Kidney capillary endothelial cell (primary cell): ENCODE results near the gene TNIK.

ENCODE experiments used
- DNase-seq: peaks from one replicate; pipeline ENCODE4 v3.0.0-alpha.2; 2018; ENCODE audit warnings: low spot score

TNIK gene

DNA sequence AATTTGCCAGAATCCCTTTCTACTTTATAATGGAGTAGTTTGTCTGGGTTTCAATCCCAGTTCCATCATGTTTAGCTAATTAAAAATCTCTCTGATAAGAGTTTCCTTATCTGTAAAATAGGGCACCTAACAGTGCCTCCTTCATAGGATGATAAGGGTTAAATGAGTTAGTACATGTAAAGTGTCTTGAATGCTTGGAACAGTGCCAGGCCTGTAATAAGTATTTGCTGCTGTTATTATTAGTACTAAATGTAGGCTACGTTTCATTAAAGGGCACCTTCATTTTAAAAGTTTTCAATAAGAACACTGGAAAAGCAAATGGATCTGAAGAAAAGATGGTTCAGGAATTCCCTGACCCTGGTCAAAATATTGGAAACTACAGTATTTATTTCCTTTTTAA is 421.9 kb downstream of the TNIK start:
- no peak for DNase-seq

GRCh38 chr3:171028779-171029232 is 431.4 kb downstream of the TNIK start:
- DNase-seq, result no peak

DNA sequence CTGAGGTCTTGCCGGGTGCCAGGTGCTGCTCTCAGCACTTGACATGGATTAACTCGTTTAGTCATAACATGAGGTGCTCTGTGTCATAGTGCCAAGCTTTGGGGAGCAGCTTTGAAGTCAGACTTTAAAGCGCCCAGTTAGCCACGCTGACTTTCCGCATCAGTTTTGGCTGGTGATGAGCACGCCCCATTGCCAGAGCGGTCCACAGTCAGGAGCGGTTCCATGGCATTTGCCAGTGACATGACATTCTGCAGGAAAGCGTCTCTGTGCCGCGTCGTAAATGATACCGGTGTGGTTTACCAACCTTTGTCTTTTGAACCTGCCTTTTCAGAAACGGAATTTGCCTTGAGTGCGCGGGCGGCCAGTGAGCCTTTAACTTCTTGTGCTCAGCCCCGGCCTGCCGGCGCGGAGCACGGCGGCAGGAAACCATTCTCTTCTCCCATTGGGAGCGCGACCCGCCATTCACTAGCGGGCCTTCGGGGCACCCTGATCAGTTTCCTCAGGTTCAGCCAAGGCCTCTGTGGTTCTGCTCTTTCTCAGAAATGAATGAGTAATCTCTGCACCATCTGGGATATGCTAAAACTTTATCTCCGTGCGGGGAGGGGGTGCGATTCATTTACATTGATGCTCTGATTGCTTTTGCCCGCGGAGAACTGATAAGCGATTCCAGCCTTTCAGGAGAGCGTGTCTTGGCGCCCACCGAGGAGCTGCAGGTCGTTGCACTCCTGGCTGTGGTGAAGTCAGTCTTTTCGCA is 432.0 kb downstream of the TNIK start:
- peak; percentile 33 for DNase-seq

DNA sequence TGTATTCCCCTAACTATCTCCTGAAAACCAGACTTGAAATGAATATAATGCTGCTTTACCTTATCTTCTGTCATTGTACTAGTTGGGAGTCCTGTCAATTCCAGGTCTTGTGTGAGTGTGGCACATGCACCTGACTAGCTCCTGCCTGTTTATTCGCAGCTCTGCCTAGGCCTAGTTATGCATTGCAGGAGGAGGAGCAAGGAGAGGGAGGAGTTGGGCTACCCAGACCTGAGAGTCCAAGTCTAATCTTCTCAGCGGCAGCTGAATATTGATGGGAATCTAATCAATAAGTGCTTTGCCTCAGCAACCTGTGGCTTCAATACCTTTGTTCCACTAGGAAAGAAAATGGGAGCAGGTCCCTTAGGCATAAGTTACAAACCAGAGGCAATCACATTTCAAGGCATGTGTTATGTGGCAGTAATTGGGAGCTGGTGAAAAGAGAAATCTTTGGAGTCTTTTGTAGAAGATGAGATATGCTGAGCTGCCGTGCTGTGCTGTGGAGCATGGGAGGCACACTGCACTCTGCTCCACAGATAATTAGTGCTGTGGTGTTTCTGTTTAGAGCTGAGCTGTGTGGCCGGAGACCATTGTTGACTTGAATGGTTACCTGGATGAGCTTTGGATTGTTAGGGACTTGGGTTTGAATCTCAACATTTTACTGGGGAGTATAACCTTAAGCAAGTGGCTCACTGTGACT is 433.5 kb downstream of the TNIK start, which contains the start of gene SLC2A2:
TSS of gene SLC2A2 (minus strand) at position 124 of the 697 bp plus-strand sequence. CDS start at position 74, 50 bp downstream.
- no peak for DNase-seq

DNA sequence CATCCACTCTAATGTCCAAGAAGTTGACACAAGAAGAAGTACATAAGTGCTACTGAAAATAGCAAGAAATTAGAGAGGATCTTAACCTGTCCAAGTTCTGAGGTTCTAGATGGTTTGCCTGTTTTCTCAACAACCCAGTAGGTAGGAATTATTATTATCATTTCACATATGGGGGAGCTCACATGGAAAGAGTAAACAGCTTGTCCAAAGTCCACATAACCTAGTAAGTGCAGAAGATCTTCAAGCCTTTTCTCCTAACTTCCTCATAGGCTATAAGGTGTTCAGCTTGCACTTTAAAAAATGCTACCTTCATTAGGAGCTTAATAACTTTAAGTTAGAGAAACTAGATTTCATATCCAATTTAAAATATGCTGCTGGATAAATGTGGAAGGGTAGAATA is 436.6 kb downstream of the TNIK start:
- no peak for DNase-seq

DNA sequence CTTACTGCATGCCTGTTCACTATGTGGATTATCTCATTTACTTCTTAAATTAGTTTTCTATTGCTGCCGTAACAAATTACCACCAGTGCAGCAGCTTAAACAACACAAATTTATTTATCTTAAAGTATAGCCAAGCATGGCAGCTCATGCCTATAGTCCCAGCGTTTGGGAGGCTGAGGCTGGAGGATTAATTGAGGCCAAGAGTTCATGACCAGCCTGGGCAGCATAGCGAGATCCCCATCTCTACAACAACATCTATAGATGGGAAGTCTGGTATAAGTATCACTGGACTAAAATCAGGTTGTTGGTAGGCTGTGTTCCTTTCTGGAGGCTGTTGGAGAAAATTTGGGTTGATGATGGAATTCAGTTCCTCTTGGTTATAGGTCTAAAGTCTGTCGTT is 438.8 kb downstream of the TNIK start:
- DNase-seq, result no peak

- DNase-seq, result no peak
Measured at GRCh38 chr3:171018156-171018935, 441.9 kb downstream of the TNIK start.

- no peak for DNase-seq
Measured at GRCh38 chr3:171013822-171014748, 446.1 kb downstream of the TNIK start.

- DNase-seq, result no peak
Measured at GRCh38 chr3:171011873-171012336, 448.3 kb downstream of the TNIK start.
